ENCODE measurements around the gene NEDD8. TPM values are rescaled to one million over a fixed set of nuclear protein-coding genes. Genes with fewer than 3 reads are reported as not detected.

The NEDD8 gene
- total RNA-seq, 1 experiment from 2014 or later = 330 TPM

DNA sequence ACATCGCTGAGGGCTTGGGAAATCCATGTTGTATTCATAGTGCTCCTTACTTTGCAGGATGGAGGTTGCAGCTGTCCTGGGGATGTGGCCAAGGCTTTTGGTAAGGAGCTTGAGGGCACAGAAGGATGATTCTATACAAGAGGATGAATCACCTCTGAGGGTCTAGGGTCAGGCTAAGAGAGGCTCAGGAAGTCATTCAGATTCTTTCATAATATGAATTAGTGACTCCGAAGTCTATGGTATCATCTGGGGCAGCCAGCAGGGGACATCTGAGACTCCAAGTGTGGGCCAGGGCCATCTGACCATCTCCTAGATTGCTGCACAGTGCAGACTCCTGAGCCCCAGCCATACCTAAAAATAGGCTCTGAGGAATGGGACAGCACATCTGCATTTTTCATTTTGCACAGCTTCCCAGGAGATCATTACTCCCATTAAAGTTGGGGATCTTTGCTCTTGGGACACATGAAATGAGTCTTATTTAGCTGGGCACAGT is 5.3 kb upstream of the NEDD8 start:
- Histone ChIP-seq H3K79me2 (ENCODE audit: low read length) (peaks cover 52% of the 10 kb centered on the region), H4K20me1 (ENCODE audit: low read length) (0 out of 2 replicates have a peak, but pooled peaks cover 3% of the 10 kb centered on the region), H3K9me3 (ENCODE audit: low read length) (no peaks in the 10 kb centered on the region), H2AFZ (ENCODE audit: low read length) (no peak overlapping the region), H3K4me3 (ENCODE audit: low read length) (no peak overlapping the region), H3K9ac (ENCODE audit: low read length) (no peak overlapping the region), H3K9me2 (replicated peaks; ENCODE audit: low read length) (no peaks in the 10 kb centered on the region), H3K4me2 (ENCODE audit: low read length) (no peak overlapping the region), H3K27ac (ENCODE audit: low read length) (no peak overlapping the region), H3F3A (ENCODE audit: low read length, unreplicated experiment) (no peaks in the 10 kb centered on the region), H3K4me1 (ENCODE audit: insufficient read depth, low read length) (peaks cover 53% of the 10 kb centered on the region), H3K36me3 (ENCODE audit: low read depth, low read length) (peaks cover 45% of the 10 kb centered on the region), H3K27me3 (ENCODE audit: low read length) (no peaks in the 10 kb centered on the region)
- ChIA-PET CTCF (no interaction called here), POLR2A (ENCODE audit: unreplicated experiment) (no interaction called here)
- TF ChIP-seq EZH2 (IDR thresholded peaks at IDR 0.05; ENCODE audit: low read length, unreplicated experiment) (no peak), CTCF (conservative IDR thresholded peaks at IDR 0.05; ENCODE audit: low read depth, low read length) (no peak), EZH2phosphoT487 (IDR thresholded peaks at IDR 0.05; ENCODE audit: borderline replicate concordance, low read length) (no peak)
- no peak for DNase-seq
- no TSS peak for BruUV-seq (replicated peaks)
- no peak for ATAC-seq
- intact Hi-C loops (cut with micrococcal nuclease) = no loop called here

DNA sequence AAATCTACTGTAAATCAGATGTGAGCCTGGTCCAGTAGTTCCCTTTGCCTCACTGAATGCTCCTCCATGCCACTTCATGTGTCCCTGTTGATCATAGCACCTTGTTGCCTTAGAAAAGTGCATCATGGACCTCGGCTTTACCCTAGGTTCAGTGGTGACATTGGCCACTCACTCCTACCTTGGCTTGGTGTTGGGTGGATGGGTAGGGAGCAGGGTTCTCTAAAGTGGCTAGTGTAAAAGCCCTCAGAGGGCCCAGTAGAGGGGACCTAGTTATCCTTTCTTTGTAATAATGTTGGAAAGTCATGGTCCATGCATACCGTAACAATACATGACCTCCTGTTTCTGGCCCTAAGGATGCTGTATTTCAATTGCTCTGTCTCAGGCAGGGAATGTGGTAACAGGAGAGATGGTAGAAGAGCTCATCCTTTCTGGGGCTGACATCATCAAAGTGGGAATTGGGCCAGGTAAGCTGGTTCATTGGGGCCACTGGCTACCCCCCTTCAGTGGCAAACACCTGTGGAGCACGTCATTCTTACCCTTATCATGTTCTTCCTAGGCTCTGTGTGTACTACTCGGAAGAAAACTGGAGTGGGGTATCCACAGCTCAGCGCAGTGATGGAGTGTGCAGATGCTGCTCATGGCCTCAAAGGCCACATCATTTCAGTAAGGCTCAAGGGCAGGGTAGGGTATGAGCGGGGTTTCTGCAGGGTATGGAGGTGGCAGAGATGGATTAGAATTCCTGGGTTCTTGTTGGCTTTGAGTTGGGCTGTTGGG is 4.7 kb upstream of the NEDD8 start:
- no peak overlapping the region for H3K4me2 ChIP-seq (ENCODE audit: low read length)
- no peak for DNase-seq
- no peaks in the 10 kb centered on the region for H3F3A ChIP-seq (ENCODE audit: low read length, unreplicated experiment)
- no peaks in the 10 kb centered on the region for H3K27me3 ChIP-seq (ENCODE audit: low read length)
- peaks cover 45% of the 10 kb centered on the region for H3K36me3 ChIP-seq (ENCODE audit: low read depth, low read length)
- no peak overlapping the region for H3K27ac ChIP-seq (ENCODE audit: low read length)
- H3K79me2 ChIP-seq (ENCODE audit: low read length) = peaks cover 53% of the 10 kb centered on the region
- H3K9me2 ChIP-seq (replicated peaks; ENCODE audit: low read length) = no peaks in the 10 kb centered on the region
- no peak for TF ChIP-seq CTCF (conservative IDR thresholded peaks at IDR 0.05; ENCODE audit: low read depth, low read length)
- TF ChIP-seq EZH2 (IDR thresholded peaks at IDR 0.05; ENCODE audit: low read length, unreplicated experiment) = no peak
- TF ChIP-seq EZH2phosphoT487 (IDR thresholded peaks at IDR 0.05; ENCODE audit: borderline replicate concordance, low read length) = no peak
- POLR2A ChIA-PET (ENCODE audit: unreplicated experiment) = no interaction called here
- H3K4me3 ChIP-seq (ENCODE audit: low read length) = no peak overlapping the region
- ATAC-seq = no peak
- CTCF ChIA-PET = no interaction called here
- no TSS peak for BruUV-seq (replicated peaks)
- H3K9ac ChIP-seq (ENCODE audit: low read length) = no peak overlapping the region
- peaks cover 53% of the 10 kb centered on the region for H3K4me1 ChIP-seq (ENCODE audit: insufficient read depth, low read length)
- H3K9me3 ChIP-seq (ENCODE audit: low read length) = no peaks in the 10 kb centered on the region
- no peak overlapping the region for H2AFZ ChIP-seq (ENCODE audit: low read length)
- H4K20me1 ChIP-seq (ENCODE audit: low read length) = 0 out of 2 replicates have a peak, but pooled peaks cover 3% of the 10 kb centered on the region
- intact Hi-C loops (cut with micrococcal nuclease) = no loop called here
